Effector memory CD8-positive, alpha-beta T cell (primary cell): ENCODE data around the gene BRD8.

Experiments
- ATAC-seq: fragments of 150-1000 bp; cut with Tn5 transposase; replicated peaks from 2 replicates; pipeline ENCODE4 v1.10.0; 2021; ENCODE audit warnings: mild to moderate bottlenecking, moderate library complexity
- DNase-seq, 3 experiments: peaks; one replicate each; pipeline ENCODE4 v3.0.0; 2021
- H3K27ac Mint-ChIP-seq, 2 donors: one replicate each; pipeline ENCODE4 v1.8.0; 2022; ENCODE audit warnings: mild to moderate bottlenecking in 2 of 2, mixed read lengths in 2 of 2, moderate library complexity in 2 of 2
- H3K27me3 Mint-ChIP-seq, 2 donors: one replicate each; pipeline ENCODE4 v1.8.0; 2022; ENCODE audit warnings: mixed read lengths in 2 of 2
- H3K36me3 Mint-ChIP-seq: one replicate; pipeline ENCODE4 v1.8.0; 2022; ENCODE audit warnings: mild to moderate bottlenecking, moderate library complexity, mixed read lengths; ENCODE audit not compliant: insufficient read depth
- H3K4me1 Mint-ChIP-seq, 2 donors: one replicate each; pipeline ENCODE4 v1.8.0; 2022; ENCODE audit warnings: low read depth in 2 of 2, mixed read lengths in 2 of 2
- H3K4me3 Mint-ChIP-seq, 2 donors: one replicate each; pipeline ENCODE4 v1.8.0; 2022; ENCODE audit warnings: mild to moderate bottlenecking in 2 of 2, mixed read lengths in 2 of 2, moderate library complexity in 2 of 2
- H3K9me3 Mint-ChIP-seq, 2 donors: one replicate each; pipeline ENCODE4 v1.8.0; 2022; ENCODE audit warnings: mixed read lengths in 2 of 2

Gene BRD8

GRCh38 chr5:138141734-138142133, 36.7 kb downstream of the BRD8 start:
- no peaks in the 10 kb centered on the region for H3K9me3 Mint-ChIP-seq
- H3K27me3 Mint-ChIP-seq = peaks cover 15 to 25% of the 10 kb centered on the region in 2 donors
- ATAC-seq (no peak), DNase-seq (no peak)
- H3K27ac Mint-ChIP-seq = no peak overlapping the region
- no peaks in the 10 kb centered on the region for H3K36me3 Mint-ChIP-seq
- no peaks in the 10 kb centered on the region for H3K4me1 Mint-ChIP-seq
- H3K4me3 Mint-ChIP-seq = no peak overlapping the region

- no peak for ATAC-seq
- Mint-ChIP-seq H3K27ac (no peak overlapping the region), H3K9me3 (no peaks in the 10 kb centered on the region), H3K27me3 (peaks cover 24 to 38% of the 10 kb centered on the region in 2 donors), H3K4me3 (no peak overlapping the region), H3K36me3 (no peaks in the 10 kb centered on the region), H3K4me1 (no peaks in the 10 kb centered on the region)
- no peak for DNase-seq
These were observed 38.2 kb downstream of the BRD8 start for GRCh38 chr5:138140268-138140667.

DNA sequence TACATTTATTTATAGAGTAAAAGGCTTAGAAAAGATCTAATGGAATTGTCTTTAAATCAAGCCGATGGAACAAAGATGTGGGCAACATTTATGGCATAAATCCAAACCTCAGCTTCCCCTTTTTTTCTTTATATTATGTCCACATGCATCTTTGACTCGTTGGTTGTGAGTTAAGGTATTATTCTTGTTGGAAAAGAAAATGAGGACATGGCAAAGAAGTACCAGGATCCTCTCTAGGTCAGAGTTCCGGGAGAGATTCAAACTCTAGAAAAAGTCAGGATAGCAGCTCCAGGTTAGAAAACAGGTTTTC, 38.7 kb downstream of the BRD8 start:
- H3K36me3 Mint-ChIP-seq = peaks cover under 1% of the 10 kb centered on the region
- H3K27ac Mint-ChIP-seq = no peak overlapping the region
- H3K4me1 Mint-ChIP-seq = no peaks in the 10 kb centered on the region
- ATAC-seq (no peak), DNase-seq (no peak)
- peaks cover 24 to 38% of the 10 kb centered on the region in 2 donors for H3K27me3 Mint-ChIP-seq
- no peaks in the 10 kb centered on the region for H3K9me3 Mint-ChIP-seq
- no peak overlapping the region for H3K4me3 Mint-ChIP-seq

- Mint-ChIP-seq H3K4me1 (no peaks in the 10 kb centered on the region), H3K27ac (no peak within 1 kb of the TSS), H3K9me3 (no peaks in the 10 kb centered on the region), H3K36me3 (peaks cover 2% of the 10 kb centered on the region), H3K27me3 (peaks cover 24 to 38% of the 10 kb centered on the region in 2 donors), H3K4me3 (no peak within 1 kb of the TSS)
- no peak for ATAC-seq
- no peak for DNase-seq
These were observed 39.3 kb downstream of the BRD8 start, which contains the start of gene NME5 for GRCh38 chr5:138138949-138139780. TSS of gene NME5 (minus strand) at chr5:138139428. CDS start at chr5:138138780, 648 bp downstream.

- H3K27me3 Mint-ChIP-seq = peaks cover 26 to 30% of the 10 kb centered on the region in 2 donors
- no peaks in the 10 kb centered on the region for H3K9me3 Mint-ChIP-seq
These were observed 45.9 kb downstream of the BRD8 start for GRCh38 chr5:138132543-138132942.

DNA sequence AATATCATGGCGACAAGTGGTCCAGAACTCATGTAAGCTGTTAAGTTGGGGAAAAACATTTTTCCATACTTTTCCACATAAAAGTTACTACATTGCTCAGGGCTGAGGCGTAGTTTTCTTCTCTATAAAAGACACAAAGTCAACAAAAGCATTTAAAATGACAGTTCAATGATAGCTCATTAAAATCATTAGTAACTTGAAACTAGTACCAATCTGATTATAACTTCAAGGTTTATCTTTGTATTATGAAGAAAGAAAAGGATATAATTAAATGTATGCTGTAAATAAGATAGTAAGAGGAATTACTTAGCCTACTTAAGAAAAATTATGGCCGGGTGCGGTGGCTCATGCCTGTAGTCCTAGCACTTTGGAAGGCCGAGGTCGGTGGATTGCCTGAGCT, 49.1 kb downstream of the BRD8 start:
- Mint-ChIP-seq H3K36me3 (no peaks in the 10 kb centered on the region), H3K27ac (no peak overlapping the region), H3K9me3 (no peaks in the 10 kb centered on the region), H3K4me1 (no peaks in the 10 kb centered on the region), H3K4me3 (no peak overlapping the region), H3K27me3 (peaks cover 11 to 12% of the 10 kb centered on the region in 2 donors)
- DNase-seq = no peak
- ATAC-seq = no peak

More at GRCh38 chr5:138132543-138132942, 45.9 kb downstream of the BRD8 start:
- Mint-ChIP-seq H3K36me3 (peaks cover 2% of the 10 kb centered on the region), H3K27ac (no peak overlapping the region), H3K4me3 (peak overlapping the region in 1 of 2 donors; percentile 83), H3K4me1 (no peaks in the 10 kb centered on the region)
- DNase-seq (no peak), ATAC-seq (no peak)

DNA sequence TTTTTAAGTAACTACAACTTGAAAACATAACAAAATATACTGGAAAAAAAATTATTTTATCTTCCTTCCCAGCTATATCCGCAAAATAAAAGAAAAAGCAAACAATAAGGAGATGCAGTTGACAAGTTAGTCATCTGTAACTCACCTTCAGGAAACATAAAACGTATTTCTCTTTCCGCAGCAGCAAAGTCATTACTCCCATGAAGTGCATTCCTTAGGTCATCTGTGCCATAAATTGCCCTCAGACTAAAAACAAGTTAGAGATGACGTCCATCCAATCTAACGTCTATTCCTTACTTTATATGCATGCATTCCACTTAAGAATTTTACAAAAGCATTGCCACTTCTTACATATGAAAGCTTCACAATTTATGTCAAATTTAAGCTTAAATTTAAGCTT, 50.1 kb downstream of the BRD8 start:
- Mint-ChIP-seq H3K36me3 (no peaks in the 10 kb centered on the region), H3K4me3 (no peak overlapping the region), H3K9me3 (no peaks in the 10 kb centered on the region), H3K27me3 (peaks cover 12 to 13% of the 10 kb centered on the region in 2 donors), H3K4me1 (no peaks in the 10 kb centered on the region), H3K27ac (no peak overlapping the region)
- no peak for DNase-seq
- no peak for ATAC-seq

DNA sequence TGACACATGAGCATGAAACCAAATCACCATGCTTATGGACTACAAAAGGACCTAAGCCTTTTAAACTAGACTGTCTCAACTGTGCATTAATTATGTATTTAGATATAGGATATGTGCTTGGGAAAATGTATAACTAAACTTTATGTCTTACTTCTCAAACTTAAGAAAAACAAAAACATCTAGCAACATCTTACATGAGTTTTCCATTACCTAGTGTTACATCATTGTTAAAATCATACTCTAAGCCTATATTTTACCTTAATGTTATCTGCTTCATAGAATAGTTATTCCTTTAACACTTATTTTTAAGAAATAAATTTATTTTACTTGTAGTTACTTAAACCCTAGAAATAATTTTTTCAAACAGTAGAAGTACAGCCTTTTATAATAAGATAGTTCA, 63.2 kb downstream of the BRD8 start:
- ATAC-seq (no peak), DNase-seq (no peak)
- Mint-ChIP-seq H3K9me3 (no peaks in the 10 kb centered on the region), H3K27ac (no peak overlapping the region), H3K4me1 (no peaks in the 10 kb centered on the region), H3K4me3 (no peak overlapping the region), H3K36me3 (peaks cover 3% of the 10 kb centered on the region), H3K27me3 (peaks cover 25 to 27% of the 10 kb centered on the region in 2 donors)

GRCh38 chr5:138111937-138112336, 66.5 kb downstream of the BRD8 start:
- Mint-ChIP-seq H3K27me3 (peaks cover 18 to 28% of the 10 kb centered on the region in 2 donors), H3K27ac (no peak overlapping the region), H3K9me3 (no peaks in the 10 kb centered on the region), H3K4me3 (no peak overlapping the region), H3K36me3 (peaks cover 3% of the 10 kb centered on the region), H3K4me1 (no peaks in the 10 kb centered on the region)
- ATAC-seq (no peak), DNase-seq (no peak)

DNA sequence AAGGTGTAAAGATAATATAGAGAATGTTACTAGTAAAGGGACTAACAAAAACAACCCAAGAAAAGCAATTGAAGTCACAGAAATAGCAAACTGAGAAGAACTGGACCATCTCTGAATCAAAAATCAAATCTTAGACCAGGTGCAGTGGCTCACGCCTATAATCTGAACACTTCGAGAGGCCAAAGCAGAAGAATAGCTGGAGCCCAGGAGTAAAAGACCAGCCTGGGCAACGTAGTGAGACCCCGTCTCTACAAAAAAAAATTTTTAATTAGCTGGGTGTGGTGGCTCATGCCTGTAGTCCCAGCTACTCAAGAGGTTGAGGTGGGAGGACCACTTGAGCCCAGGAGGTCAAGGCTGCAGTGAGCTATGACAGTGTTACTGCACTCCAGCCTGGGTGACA, 67.2 kb downstream of the BRD8 start:
- no peaks in the 10 kb centered on the region for H3K9me3 Mint-ChIP-seq
- H3K27me3 Mint-ChIP-seq = peaks cover 12 to 28% of the 10 kb centered on the region in 2 donors
- no peak overlapping the region for H3K4me3 Mint-ChIP-seq
- no peaks in the 10 kb centered on the region for H3K4me1 Mint-ChIP-seq
- H3K27ac Mint-ChIP-seq = no peak overlapping the region
- H3K36me3 Mint-ChIP-seq = peaks cover 3% of the 10 kb centered on the region
- DNase-seq (no peak), ATAC-seq (no peak)

DNA sequence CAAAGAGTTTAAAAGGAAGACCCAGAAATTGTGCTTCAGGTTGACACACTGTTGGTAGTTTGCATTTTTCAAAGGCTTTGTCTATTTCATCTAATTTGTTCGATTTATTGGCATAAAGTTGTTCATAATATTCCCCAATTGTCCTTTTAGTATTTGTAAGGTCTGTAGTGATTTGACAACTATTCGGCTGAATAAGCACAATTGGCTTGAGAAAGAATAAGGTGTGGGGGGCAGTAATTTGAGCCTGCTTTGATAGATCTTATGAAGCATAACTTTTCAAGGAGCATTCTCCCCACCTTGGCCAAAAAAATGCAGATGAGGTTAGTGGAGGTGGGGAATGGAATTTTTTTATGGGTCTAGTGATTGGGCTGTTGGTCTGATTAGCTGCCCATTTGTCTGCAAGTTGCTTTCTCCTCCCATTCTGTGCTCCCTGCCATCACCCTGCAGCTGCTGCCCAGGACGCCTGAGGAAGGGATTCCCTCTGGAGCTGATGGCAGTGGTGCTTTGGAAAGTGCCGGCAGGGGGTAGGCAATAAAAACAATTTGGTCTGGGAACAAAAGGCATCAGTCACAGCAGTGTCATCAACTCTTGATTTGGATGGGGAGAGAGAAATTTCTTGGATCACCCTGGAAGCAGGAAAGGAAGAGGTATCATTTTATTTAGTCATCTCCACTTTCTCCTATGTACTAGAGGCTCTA, 68.0 kb downstream of the BRD8 start:
- no peaks in the 10 kb centered on the region for H3K9me3 Mint-ChIP-seq
- no peak for ATAC-seq
- peaks cover 12 to 28% of the 10 kb centered on the region in 2 donors for H3K27me3 Mint-ChIP-seq
- H3K27ac Mint-ChIP-seq = no peak overlapping the region
- H3K4me3 Mint-ChIP-seq = no peak overlapping the region
- H3K36me3 Mint-ChIP-seq = peaks cover 3% of the 10 kb centered on the region
- no peak for DNase-seq
- no peaks in the 10 kb centered on the region for H3K4me1 Mint-ChIP-seq

DNA sequence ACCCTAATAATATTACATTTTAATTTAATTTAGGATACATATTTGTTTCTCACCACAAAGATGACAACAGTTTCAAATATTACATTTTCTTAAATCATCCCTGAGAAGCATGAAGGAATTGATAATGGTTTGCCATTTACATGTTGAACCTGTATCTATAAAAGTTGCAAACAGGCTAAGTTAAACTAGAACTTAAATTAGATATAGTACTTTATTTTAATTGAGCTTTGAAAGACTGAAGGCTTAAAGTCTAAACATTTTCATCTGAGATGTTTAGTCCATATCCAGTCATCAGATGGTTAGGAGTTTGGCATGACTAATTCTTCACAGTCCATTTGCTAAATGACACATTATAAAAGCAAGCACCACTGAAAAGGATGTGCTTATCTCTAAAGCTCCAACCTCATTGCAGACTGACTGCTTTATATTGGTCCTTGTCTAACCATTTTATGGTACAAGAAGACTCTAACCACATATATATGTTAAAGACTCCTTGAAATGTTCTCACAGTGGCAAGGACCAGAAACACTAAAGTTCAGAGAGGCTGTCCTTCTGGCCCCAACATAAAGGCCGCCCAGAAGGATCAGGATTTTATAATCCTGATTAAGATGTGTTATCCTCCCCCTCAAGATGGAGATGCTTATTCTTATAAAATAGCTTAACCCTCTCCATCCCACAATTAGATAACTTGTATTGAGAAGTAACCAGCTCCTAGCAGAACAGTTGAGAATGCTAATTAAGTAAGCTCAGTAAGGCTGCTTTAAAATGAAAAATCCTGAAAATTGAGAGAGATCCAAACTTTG, 68.8 kb downstream of the BRD8 start:
- peaks cover 12 to 28% of the 10 kb centered on the region in 2 donors for H3K27me3 Mint-ChIP-seq
- H3K4me3 Mint-ChIP-seq = no peak overlapping the region
- no peaks in the 10 kb centered on the region for H3K9me3 Mint-ChIP-seq
- DNase-seq = no peak
- H3K27ac Mint-ChIP-seq = no peak overlapping the region
- H3K4me1 Mint-ChIP-seq = no peaks in the 10 kb centered on the region
- H3K36me3 Mint-ChIP-seq = peaks cover 3% of the 10 kb centered on the region
- ATAC-seq = no peak

GRCh38 chr5:138107213-138107612, 71.2 kb downstream of the BRD8 start:
- Mint-ChIP-seq H3K9me3 (no peaks in the 10 kb centered on the region), H3K4me3 (no peak overlapping the region), H3K27ac (no peak overlapping the region), H3K4me1 (no peaks in the 10 kb centered on the region), H3K27me3 (peaks cover 5 to 22% of the 10 kb centered on the region in 2 donors), H3K36me3 (peaks cover 3% of the 10 kb centered on the region)
- no peak for DNase-seq
- no peak for ATAC-seq
